HepG2 (cell line): ENCODE data around the gene MPC1L. TPM values are rescaled to one million over a fixed set of nuclear protein-coding genes. Genes with fewer than 3 reads are reported as not detected.

Experiments used
- ATAC-seq: fragments of 200-7000 bp; cut with Tn5 transposase; 3 replicates; pipeline ENCODE4 v1.9.1; 2020; ENCODE audit warnings: mild to moderate bottlenecking, moderate library complexity
- BruUV-seq: library from RNA; stranded (reverse); fragments of 400-500 nt; replicated peaks from 2 replicates; lab custom pipeline; 2021; lab: Mats Ljungman, UMichigan
- CTCF ChIA-PET: fragments of 300-600 bp; formaldehyde crosslinking; extraction: SDS; loops from one replicate; lab custom pipeline; 2021; ENCODE audit warnings: low total read pairs, inconsistent platforms, low intra/inter-chr PET ratio; lab: Yijun Ruan, JAX
- POLR2A ChIA-PET: fragments of 350-600 bp; sonication (Branson Sonifier 250); formaldehyde crosslinking; loops from one replicate; lab custom pipeline; 2020; ENCODE audit warnings: antibody characterized with exemption, inconsistent platforms; lab: Yijun Ruan, JAX
- DNase-seq: peaks from one replicate; pipeline ENCODE4 v3.0.0-alpha.2; 2015; ENCODE audit warnings: low spot score
- FAIRE-seq: peaks from 3 replicates; lab custom pipeline; 2011; peaks lifted over from hg19 to GRCh38; lab: Jason Lieb, UNC
- H2AFZ ChIP-seq: one replicate; pipeline ENCODE4 v1.6.1; 2011; ENCODE audit warnings: low read length, inconsistent platforms
- H3K27ac ChIP-seq: fragments of 300-600 bp; 3 replicates; pipeline ENCODE4 v1.8.0; 2011; ENCODE audit warnings: mixed run types, mild to moderate bottlenecking, mixed read lengths, low read length, inconsistent platforms; ENCODE audit not compliant: insufficient read depth; ENCODE audit errors: extremely low read length
- H3K27me3 ChIP-seq, 2 experiments: fragments of 200-600 bp in 1 of 2; 2 replicates in 1 of 2; 3 replicates in 1 of 2; pipeline versions ENCODE4 v1.6.0 to v1.8.0; 2011; ENCODE audit warnings: low read length in 2 of 2, mild to moderate bottlenecking in 2 of 2, moderate library complexity in 2 of 2, inconsistent platforms in 1 of 2; ENCODE audit not compliant: insufficient read depth in 2 of 2, control insufficient read depth in 1 of 2
- H3K36me3 ChIP-seq, 2 experiments: fragments of 200-600 bp in 1 of 2; replicated peaks in 1 of 2; 2 replicates in 1 of 2; 3 replicates in 1 of 2; pipeline versions ENCODE4 v1.5.1 to v1.8.0; 2011; ENCODE audit warnings: low read length in 2 of 2, inconsistent platforms in 1 of 2; ENCODE audit not compliant: insufficient read depth in 2 of 2, control insufficient read depth in 1 of 2
- H3K4me1 ChIP-seq: 2 replicates; pipeline ENCODE4 v1.5.1; 2012; ENCODE audit warnings: low read length, inconsistent platforms; ENCODE audit not compliant: insufficient read depth
- H3K4me2 ChIP-seq: 2 replicates; pipeline ENCODE4 v1.6.0; 2011; ENCODE audit warnings: low read depth, low read length, inconsistent platforms
- H3K4me3 ChIP-seq, 3 experiments: fragments of 200-600 bp in 1 of 3; sonication (generic), shearing (Covaris generic) in 1 of 3; replicated peaks in 1 of 3; 2 replicates each; pipeline ENCODE4 v1.5.1; 2011 to 2016; ENCODE audit warnings: low read length in 3 of 3, inconsistent platforms in 2 of 3, low read depth in 2 of 3, mild to moderate bottlenecking in 2 of 3, control low read depth in 1 of 3, mixed read lengths in 1 of 3; ENCODE audit not compliant: insufficient read depth in 1 of 3
- H3K79me2 ChIP-seq: one replicate; pipeline ENCODE4 v1.6.1; 2011; ENCODE audit warnings: low read length, inconsistent platforms; ENCODE audit not compliant: insufficient read depth
- H3K9ac ChIP-seq: 2 replicates; pipeline ENCODE4 v1.6.0; 2011; ENCODE audit warnings: mild to moderate bottlenecking, low read depth, low read length, inconsistent platforms; ENCODE audit not compliant: insufficient read depth
- H3K9me3 ChIP-seq: 2 replicates; pipeline ENCODE4 v1.5.1; 2012; ENCODE audit warnings: mild to moderate bottlenecking, low read length
- H4K20me1 ChIP-seq: 2 replicates; pipeline ENCODE4 v1.6.0; 2011; ENCODE audit warnings: inconsistent platforms, mild to moderate bottlenecking, low read length, moderate library complexity; ENCODE audit not compliant: insufficient read depth
- CREM ChIP-seq, 2 experiments: sonication (generic) in 1 of 2; formaldehyde crosslinking in 1 of 2; IDR thresholded peaks; 2 replicates each; pipeline versions ENCODE4 v1.4.0 to v1.6.1; 2016 to 2020; ENCODE audit warnings: antibody characterized with exemption in 1 of 2, mild to moderate bottlenecking in 1 of 2, missing genetic modification reagents in 1 of 2
- FOXA1 ChIP-seq, 2 experiments: fragments of 450-650 bp in 1 of 2; sonication (generic) in 1 of 2; formaldehyde crosslinking in 1 of 2; IDR thresholded peaks; 2 replicates each; pipeline versions ENCODE4 v1.4.0 to v1.6.1; 2016 to 2020; ENCODE audit warnings: missing genetic modification reagents in 1 of 2
- FOXA3 ChIP-seq: IDR thresholded peaks from 2 replicates; pipeline ENCODE4 v1.6.1; 2016; ENCODE audit warnings: missing genetic modification reagents, missing compliant biosample characterization
- GABPA ChIP-seq, 2 experiments: IDR thresholded peaks; 2 replicates each; pipeline ENCODE4 v1.6.1; 2011 to 2016; ENCODE audit warnings: low read depth in 2 of 2, low read length in 1 of 2, missing biosample characterization in 1 of 2, missing genetic modification characterization in 1 of 2
- MAFK ChIP-seq, 2 experiments: IDR thresholded peaks in 1 of 2; conservative IDR thresholded peaks in 1 of 2; 2 replicates each; pipeline ENCODE4 v1.6.1; 2011; ENCODE audit warnings: improper control_type of control experiment in 2 of 2, low read length in 2 of 2
- SIX1 ChIP-seq: sonication (generic); formaldehyde crosslinking; IDR thresholded peaks from 2 replicates; pipeline ENCODE4 v1.4.0; 2020; ENCODE audit warnings: missing genetic modification reagents, borderline replicate concordance
- SMAD9 ChIP-seq: sonication (generic); formaldehyde crosslinking; IDR thresholded peaks from 2 replicates; pipeline ENCODE4 v1.5.1; 2020; ENCODE audit warnings: mild to moderate bottlenecking, missing genetic modification reagents
- ZNF205 ChIP-seq: IDR thresholded peaks from 2 replicates; pipeline ENCODE4 v1.6.1; 2018; ENCODE audit warnings: missing biosample characterization, missing genetic modification reagents
- ZNF333 ChIP-seq: sonication (generic); formaldehyde crosslinking; IDR thresholded peaks from 2 replicates; pipeline ENCODE4 v1.4.0; 2020; ENCODE audit warnings: mild to moderate bottlenecking, missing genetic modification reagents, borderline replicate concordance
- ZNF720 ChIP-seq: sonication (generic); formaldehyde crosslinking; IDR thresholded peaks from 2 replicates; pipeline ENCODE4 v1.4.0; 2020; ENCODE audit warnings: missing genetic modification reagents
- WGBS: methylation state at CpG from one replicate; pipeline ENCODE4 v1.1.6; 2017; ENCODE audit warnings: low lambda C conversion rate; 5-methylcytosine and 5-hydroxymethylcytosine counted together
- in situ Hi-C: cut with HindIII; loops from 2 replicates; pipeline ENCODE4 v1.10.0; 2017; ENCODE audit warnings: low pct_unique_long_range_greater_than_20kb; ENCODE audit not compliant: extremely low pct_ligation_motif_present
- intact Hi-C: fragments of 100-400 bp; cut with micrococcal nuclease; formaldehyde crosslinking; loops from one replicate; pipeline ENCODE4 v1.10.0; 2022; ENCODE audit not compliant: unreplicated experiment
- polyA plus RNA-seq, 8 experiments: library from polyadenylated mRNA; depleted of rRNA in 3 of 8; stranded (reverse) in 7 of 8; unstranded in 1 of 8; fragments of >200 nt; fragmentation: Illumina TruSeq in 4 of 8; extraction: Trizol in 4 of 8; gene quantifications; 2 replicates each; pipeline versions ENCODE4 v1.2.1 to v1.2.3, GENCODE V29; 2011 to 2016; ENCODE audit warnings: low read depth in 4 of 8, missing spikeins in 1 of 8, mixed read lengths in 1 of 8; ENCODE audit not compliant: insufficient read depth in 1 of 8
- total RNA-seq, 5 experiments: library from RNA; depleted of rRNA; stranded (reverse); fragments of >200 nt; fragmentation: Illumina TruSeq; extraction: Trizol; gene quantifications; 2 replicates each; pipeline ENCODE4 v1.2.3, GENCODE V29; 2016; ENCODE audit warnings: low read depth in 1 of 5
- TF ChIP-seq, protein P1 (sequence below): IDR thresholded peaks from 2 replicates; pipeline ENCODE4 v1.4.0; 2020; ENCODE audit warnings: mild to moderate bottlenecking, missing genetic modification reagents
- TF ChIP-seq, protein P2 (sequence below): sonication (generic); formaldehyde crosslinking; IDR thresholded peaks from 2 replicates; pipeline ENCODE4 v1.4.0; 2020; ENCODE audit warnings: low read depth, missing genetic modification reagents

MPC1L gene
- total and polyA plus RNA-seq, 2 of the 13 experiments (the other 11 are each of a cell fraction or from before 2014, with no cell fraction given): not detected

DNA sequence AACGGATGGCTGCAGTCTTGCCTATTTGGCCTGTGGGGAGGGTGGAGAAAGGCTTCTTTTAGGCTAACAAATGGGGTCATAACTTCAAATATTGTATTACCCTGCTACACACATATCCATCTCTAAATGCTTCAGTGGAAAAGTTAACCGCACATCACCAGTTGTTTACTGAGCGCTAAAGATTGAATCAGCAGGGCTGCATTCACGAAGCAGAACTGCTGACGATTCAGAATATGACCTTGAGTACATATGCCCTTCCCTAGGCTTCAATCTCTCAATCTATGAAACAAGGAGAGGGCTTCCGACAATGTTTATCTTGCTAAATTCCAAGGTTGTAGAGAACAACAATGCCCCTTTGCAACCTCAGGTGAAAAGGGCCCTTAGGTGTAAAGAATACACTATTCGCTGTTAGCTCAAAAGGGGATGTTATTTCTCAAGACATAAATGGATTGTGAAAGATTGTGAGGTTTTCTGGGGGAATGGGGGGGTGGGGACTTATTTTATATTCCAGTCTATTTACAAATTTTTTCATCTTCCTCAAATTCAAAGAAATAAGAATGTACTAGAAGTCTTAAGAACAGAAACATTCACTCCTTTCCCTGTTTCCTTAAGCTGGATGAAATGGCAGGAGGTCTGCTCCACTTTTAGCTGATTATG, 45.1 kb upstream of the MPC1L start:
- ChIA-PET CTCF (no interaction called here), POLR2A (no interaction called here)
- no peaks in the 10 kb centered on the region; a peak in 1 of 5 replicates for H3K27me3 ChIP-seq
- WGBS: 2% methylated on average over 6 of the region's 7 CpGs
- no peaks in the 10 kb centered on the region for H3K9me3 ChIP-seq
- ATAC-seq (no peak), FAIRE-seq (peak; percentile 51), DNase-seq (peak; percentile 40)
- peak overlapping the region; percentile 53 for H3K4me2 ChIP-seq
- H3K79me2 ChIP-seq: peaks cover 18% of the 10 kb centered on the region
- intact Hi-C loops (no loop called here), in situ Hi-C loops (no loop called here)
- peaks cover 46% of the 10 kb centered on the region for H3K4me1 ChIP-seq
- peak overlapping the region in 2 of 3 experiments; percentile 7 to 13; a peak in 1 of 6 replicates for H3K4me3 ChIP-seq
- no peak overlapping the region for H3K9ac ChIP-seq
- BruUV-seq: no TSS peak
- H4K20me1 ChIP-seq: no peaks in the 10 kb centered on the region
- no peaks in the 10 kb centered on the region for H3K36me3 ChIP-seq
- H3K27ac ChIP-seq: no peak overlapping the region
- H2AFZ ChIP-seq: no peak overlapping the region
- TF ChIP-seq ZNF205: peak; percentile 97
- no peak for TF ChIP-seq ZNF333 (CRISPR knock-in tag)
- no peak for TF ChIP-seq GABPA (IDR thresholded peaks at IDR 0.05; ENCODE audit: low read depth, low read length)
- TF ChIP-seq GABPA (CRISPR knock-in tag; IDR thresholded peaks at IDR 0.05; ENCODE audit: low read depth): no peak
- TF ChIP-seq, protein P1, sequence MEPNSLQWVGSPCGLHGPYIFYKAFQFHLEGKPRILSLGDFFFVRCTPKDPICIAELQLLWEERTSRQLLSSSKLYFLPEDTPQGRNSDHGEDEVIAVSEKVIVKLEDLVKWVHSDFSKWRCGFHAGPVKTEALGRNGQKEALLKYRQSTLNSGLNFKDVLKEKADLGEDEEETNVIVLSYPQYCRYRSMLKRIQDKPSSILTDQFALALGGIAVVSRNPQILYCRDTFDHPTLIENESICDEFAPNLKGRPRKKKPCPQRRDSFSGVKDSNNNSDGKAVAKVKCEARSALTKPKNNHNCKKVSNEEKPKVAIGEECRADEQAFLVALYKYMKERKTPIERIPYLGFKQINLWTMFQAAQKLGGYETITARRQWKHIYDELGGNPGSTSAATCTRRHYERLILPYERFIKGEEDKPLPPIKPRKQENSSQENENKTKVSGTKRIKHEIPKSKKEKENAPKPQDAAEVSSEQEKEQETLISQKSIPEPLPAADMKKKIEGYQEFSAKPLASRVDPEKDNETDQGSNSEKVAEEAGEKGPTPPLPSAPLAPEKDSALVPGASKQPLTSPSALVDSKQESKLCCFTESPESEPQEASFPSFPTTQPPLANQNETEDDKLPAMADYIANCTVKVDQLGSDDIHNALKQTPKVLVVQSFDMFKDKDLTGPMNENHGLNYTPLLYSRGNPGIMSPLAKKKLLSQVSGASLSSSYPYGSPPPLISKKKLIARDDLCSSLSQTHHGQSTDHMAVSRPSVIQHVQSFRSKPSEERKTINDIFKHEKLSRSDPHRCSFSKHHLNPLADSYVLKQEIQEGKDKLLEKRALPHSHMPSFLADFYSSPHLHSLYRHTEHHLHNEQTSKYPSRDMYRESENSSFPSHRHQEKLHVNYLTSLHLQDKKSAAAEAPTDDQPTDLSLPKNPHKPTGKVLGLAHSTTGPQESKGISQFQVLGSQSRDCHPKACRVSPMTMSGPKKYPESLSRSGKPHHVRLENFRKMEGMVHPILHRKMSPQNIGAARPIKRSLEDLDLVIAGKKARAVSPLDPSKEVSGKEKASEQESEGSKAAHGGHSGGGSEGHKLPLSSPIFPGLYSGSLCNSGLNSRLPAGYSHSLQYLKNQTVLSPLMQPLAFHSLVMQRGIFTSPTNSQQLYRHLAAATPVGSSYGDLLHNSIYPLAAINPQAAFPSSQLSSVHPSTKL (CRISPR knock-in tag): 0 out of 2 replicates have a peak, but pooled peaks have one; percentile 39
- TF ChIP-seq, protein P2, sequence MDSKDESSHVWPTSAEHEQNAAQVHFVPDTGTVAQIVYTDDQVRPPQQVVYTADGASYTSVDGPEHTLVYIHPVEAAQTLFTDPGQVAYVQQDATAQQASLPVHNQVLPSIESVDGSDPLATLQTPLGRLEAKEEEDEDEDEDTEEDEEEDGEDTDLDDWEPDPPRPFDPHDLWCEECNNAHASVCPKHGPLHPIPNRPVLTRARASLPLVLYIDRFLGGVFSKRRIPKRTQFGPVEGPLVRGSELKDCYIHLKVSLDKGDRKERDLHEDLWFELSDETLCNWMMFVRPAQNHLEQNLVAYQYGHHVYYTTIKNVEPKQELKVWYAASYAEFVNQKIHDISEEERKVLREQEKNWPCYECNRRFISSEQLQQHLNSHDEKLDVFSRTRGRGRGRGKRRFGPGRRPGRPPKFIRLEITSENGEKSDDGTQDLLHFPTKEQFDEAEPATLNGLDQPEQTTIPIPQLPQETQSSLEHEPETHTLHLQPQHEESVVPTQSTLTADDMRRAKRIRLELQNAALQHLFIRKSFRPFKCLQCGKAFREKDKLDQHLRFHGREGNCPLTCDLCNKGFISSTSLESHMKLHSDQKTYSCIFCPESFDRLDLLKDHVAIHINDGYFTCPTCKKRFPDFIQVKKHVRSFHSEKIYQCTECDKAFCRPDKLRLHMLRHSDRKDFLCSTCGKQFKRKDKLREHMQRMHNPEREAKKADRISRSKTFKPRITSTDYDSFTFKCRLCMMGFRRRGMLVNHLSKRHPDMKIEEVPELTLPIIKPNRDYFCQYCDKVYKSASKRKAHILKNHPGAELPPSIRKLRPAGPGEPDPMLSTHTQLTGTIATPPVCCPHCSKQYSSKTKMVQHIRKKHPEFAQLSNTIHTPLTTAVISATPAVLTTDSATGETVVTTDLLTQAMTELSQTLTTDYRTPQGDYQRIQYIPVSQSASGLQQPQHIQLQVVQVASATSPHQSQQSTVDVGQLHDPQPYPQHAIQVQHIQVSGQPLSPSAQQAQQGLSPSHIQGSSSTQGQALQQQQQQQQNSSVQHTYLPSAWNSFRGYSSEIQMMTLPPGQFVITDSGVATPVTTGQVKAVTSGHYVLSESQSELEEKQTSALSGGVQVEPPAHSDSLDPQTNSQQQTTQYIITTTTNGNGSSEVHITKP: no peak
- peak; percentile 28; the same call in 1 of the 2 replicates for TF ChIP-seq FOXA3
- no peak for TF ChIP-seq CREM (IDR thresholded peaks at IDR 0.05)
- no peak for TF ChIP-seq CREM (CRISPR knock-in tag; IDR thresholded peaks at IDR 0.05)
- TF ChIP-seq SMAD9 (CRISPR knock-in tag): no peak
- TF ChIP-seq ZNF720: no peak
- TF ChIP-seq SIX1 (CRISPR knock-in tag): no peak
- TF ChIP-seq FOXA1 (IDR thresholded peaks at IDR 0.05): no peak
- 0 out of 2 replicates have a peak, but pooled peaks have one; percentile 40 for TF ChIP-seq FOXA1 (CRISPR knock-in tag; IDR thresholded peaks at IDR 0.05)
- TF ChIP-seq MAFK (conservative IDR thresholded peaks at IDR 0.05 in 1 of 2, IDR thresholded peaks at IDR 0.05 in 1 of 2; ENCODE audit: low read length in 2 of 2): peak; percentile 86 to 87
